Activated naive CD4-positive, alpha-beta T cell treated with anti-CD3 and anti-CD28 coated beads, Interleukin-2, amount 10 ng/mL, durations not matched to agents 7 days and 5 days (primary cell): ENCODE results near the gene LCA5L.

ENCODE experiments used
- CTCF ChIA-PET: fragments of 350-600 bp; sonication (Branson Sonifier 250); formaldehyde crosslinking; loops from one replicate; lab custom pipeline; 2021; ENCODE audit warnings: antibody characterized with exemption; lab: Charles Lee
- DNase-seq: peaks from one replicate; pipeline ENCODE4 v3.0.0-alpha.2; 2020
- H3K27ac Mint-ChIP-seq: one replicate; pipeline ENCODE4 v1.8.0; 2021; ENCODE audit warnings: mild to moderate bottlenecking, moderate library complexity, mixed read lengths
- H3K27me3 Mint-ChIP-seq: one replicate; pipeline ENCODE4 v1.8.0; 2021; ENCODE audit warnings: mild to moderate bottlenecking, mixed read lengths
- H3K36me3 Mint-ChIP-seq: one replicate; pipeline ENCODE4 v1.8.0; 2021; ENCODE audit warnings: mixed read lengths
- H3K4me1 Mint-ChIP-seq: one replicate; pipeline ENCODE4 v1.8.0; 2021; ENCODE audit warnings: mixed read lengths
- H3K4me3 Mint-ChIP-seq: one replicate; pipeline ENCODE4 v1.8.0; 2021; ENCODE audit warnings: mild to moderate bottlenecking, moderate library complexity, mixed read lengths
- H3K9me3 Mint-ChIP-seq: one replicate; pipeline ENCODE4 v1.8.0; 2021; ENCODE audit warnings: mixed read lengths

LCA5L gene

DNA sequence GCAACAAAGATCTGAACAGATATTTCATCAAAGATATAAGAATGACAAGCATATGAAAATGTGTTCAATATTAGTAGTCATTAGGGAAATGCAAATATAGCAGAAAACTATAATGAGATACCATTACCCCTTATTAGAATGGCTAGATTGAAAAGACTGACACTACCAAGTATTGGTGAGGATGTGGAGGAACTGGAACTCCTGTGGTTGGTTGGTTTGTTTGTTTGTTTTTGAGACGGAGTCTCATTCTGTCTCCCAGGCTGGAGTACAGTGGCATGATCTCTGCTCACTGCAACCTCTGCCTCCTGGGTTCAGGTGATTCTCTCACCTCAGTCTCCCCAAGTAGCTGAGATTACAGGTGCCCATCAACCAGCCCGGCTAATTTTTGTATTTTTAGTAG, 77.8 kb downstream of the LCA5L start:
- DNase-seq = no peak
- Mint-ChIP-seq H3K36me3 (no peaks in the 10 kb centered on the region), H3K4me3 (no peak overlapping the region), H3K27me3 (peaks cover 15% of the 10 kb centered on the region), H3K4me1 (no peaks in the 10 kb centered on the region), H3K27ac (no peak overlapping the region), H3K9me3 (no peaks in the 10 kb centered on the region)
- CTCF ChIA-PET = no interaction called here

DNA sequence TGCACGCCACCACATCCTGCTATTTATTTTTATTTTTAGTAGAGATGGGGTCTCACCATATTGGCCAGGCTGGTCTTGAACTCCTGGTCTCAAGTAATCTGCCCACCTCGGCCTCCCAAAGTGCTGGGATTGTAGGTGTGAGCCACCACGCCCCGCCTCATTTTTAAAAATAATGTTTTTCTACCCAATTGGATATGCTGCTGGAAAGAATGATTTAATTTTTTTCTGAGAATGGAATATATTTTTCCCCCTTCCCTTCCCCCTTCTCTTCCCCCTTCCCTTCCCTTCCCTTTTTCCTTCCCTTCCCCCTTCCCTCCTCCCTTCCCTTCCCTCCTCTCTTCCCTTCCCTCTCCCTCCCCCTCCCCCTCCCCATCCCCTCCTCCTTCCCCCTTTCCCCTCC, 79.0 kb downstream of the LCA5L start:
- H3K4me3 Mint-ChIP-seq = no peak overlapping the region
- CTCF ChIA-PET = no interaction called here
- H3K36me3 Mint-ChIP-seq = no peaks in the 10 kb centered on the region
- no peaks in the 10 kb centered on the region for H3K9me3 Mint-ChIP-seq
- peaks cover 20% of the 10 kb centered on the region for H3K27me3 Mint-ChIP-seq
- DNase-seq = no peak
- no peaks in the 10 kb centered on the region for H3K4me1 Mint-ChIP-seq
- no peak overlapping the region for H3K27ac Mint-ChIP-seq

GRCh38 chr21:39364949-39365348, 80.6 kb downstream of the LCA5L start:
- no peak overlapping the region for H3K4me3 Mint-ChIP-seq
- H3K27ac Mint-ChIP-seq = no peak overlapping the region
- no peaks in the 10 kb centered on the region for H3K4me1 Mint-ChIP-seq
- H3K27me3 Mint-ChIP-seq = peaks cover 13% of the 10 kb centered on the region
- CTCF ChIA-PET = no interaction called here
- H3K36me3 Mint-ChIP-seq = no peaks in the 10 kb centered on the region
- no peaks in the 10 kb centered on the region for H3K9me3 Mint-ChIP-seq
- DNase-seq = no peak

DNA sequence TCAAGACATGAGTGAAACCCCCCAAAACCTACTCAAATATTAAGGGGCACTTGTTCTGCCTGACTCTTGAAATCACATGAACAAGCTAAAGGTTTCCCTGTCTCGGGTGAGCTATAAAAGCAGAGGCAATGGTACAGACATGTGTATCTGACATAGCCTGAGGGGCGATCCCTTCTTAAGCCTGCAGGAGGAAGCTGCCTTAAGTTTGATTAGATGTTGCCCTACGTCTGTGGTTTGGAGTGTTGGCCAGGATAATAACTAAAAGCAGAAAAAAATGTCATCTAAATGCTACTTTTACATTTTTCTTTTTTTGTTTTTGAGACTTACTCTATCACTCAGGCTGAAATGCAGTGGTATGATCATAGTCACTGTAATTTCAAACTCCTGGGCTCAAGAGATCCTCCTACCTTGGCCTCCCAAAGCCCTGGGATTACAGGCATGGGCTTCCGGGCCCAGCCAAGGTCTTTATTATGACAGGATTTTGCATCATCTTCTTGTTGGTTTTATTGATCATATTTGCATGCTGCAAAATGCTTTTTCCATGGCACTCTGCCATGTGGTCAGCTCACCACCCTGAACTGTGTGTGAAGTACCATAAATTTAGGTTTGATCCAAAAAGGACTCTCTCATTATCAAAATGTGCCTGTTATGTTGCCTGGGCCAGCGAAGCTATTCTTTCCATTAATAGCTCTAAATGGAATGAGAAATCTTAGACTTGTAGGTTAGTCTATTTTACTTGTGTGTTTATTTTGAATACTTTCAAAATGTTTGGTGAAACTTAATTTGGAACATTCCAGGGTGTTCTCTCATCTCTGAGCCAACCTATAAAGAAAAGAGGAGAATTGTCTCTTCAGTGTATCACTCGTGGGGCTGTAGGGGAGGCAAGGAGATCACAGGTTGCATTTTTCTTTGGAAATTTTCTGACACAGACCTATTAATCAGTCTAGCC, 81.7 kb downstream of the LCA5L start:
- DNase-seq = no peak
- peaks cover 14% of the 10 kb centered on the region for H3K27me3 Mint-ChIP-seq
- no peak overlapping the region for H3K27ac Mint-ChIP-seq
- H3K4me3 Mint-ChIP-seq = no peak overlapping the region
- no peaks in the 10 kb centered on the region for H3K4me1 Mint-ChIP-seq
- CTCF ChIA-PET = no interaction called here
- H3K36me3 Mint-ChIP-seq = no peaks in the 10 kb centered on the region
- no peaks in the 10 kb centered on the region for H3K9me3 Mint-ChIP-seq

- H3K36me3 Mint-ChIP-seq = no peaks in the 10 kb centered on the region
- H3K9me3 Mint-ChIP-seq = no peaks in the 10 kb centered on the region
- no peak overlapping the region for H3K4me3 Mint-ChIP-seq
- H3K4me1 Mint-ChIP-seq = no peaks in the 10 kb centered on the region
- no peak overlapping the region for H3K27ac Mint-ChIP-seq
- CTCF ChIA-PET = no interaction called here
- no peak for DNase-seq
- peaks cover 12% of the 10 kb centered on the region for H3K27me3 Mint-ChIP-seq
These were observed 82.8 kb downstream of the LCA5L start for GRCh38 chr21:39362733-39363132.

GRCh38 chr21:39359382-39359781, 86.2 kb downstream of the LCA5L start:
- no peaks in the 10 kb centered on the region for H3K4me1 Mint-ChIP-seq
- no peaks in the 10 kb centered on the region for H3K9me3 Mint-ChIP-seq
- no peak for DNase-seq
- H3K36me3 Mint-ChIP-seq = no peaks in the 10 kb centered on the region
- H3K27ac Mint-ChIP-seq = no peak overlapping the region
- peaks cover 31% of the 10 kb centered on the region for H3K27me3 Mint-ChIP-seq
- CTCF ChIA-PET = no interaction called here
- H3K4me3 Mint-ChIP-seq = no peak overlapping the region
